ENCODE measurements around the gene ADGRF1.

DNA sequence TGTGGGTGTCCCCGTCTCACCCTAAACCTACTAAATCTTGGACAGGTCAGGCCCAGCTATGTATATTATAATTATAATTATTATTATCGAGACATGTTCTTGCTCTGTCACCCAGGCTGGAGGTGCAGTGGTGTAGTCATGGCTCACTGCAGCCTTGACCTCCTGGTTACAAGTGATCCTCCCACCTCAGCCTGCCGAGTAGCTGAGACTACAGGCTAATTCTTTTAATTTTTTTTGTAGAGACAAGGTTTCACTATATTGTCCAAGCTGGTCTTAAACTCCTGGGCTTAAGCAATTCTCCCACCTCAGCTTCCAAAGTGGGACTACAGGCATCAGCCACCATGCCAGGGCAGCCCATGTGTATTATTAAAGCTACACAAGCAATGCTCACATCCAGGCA, 10.5 kb downstream of the ADGRF1 start:
- TF ChIP-seq, protein P1, sequence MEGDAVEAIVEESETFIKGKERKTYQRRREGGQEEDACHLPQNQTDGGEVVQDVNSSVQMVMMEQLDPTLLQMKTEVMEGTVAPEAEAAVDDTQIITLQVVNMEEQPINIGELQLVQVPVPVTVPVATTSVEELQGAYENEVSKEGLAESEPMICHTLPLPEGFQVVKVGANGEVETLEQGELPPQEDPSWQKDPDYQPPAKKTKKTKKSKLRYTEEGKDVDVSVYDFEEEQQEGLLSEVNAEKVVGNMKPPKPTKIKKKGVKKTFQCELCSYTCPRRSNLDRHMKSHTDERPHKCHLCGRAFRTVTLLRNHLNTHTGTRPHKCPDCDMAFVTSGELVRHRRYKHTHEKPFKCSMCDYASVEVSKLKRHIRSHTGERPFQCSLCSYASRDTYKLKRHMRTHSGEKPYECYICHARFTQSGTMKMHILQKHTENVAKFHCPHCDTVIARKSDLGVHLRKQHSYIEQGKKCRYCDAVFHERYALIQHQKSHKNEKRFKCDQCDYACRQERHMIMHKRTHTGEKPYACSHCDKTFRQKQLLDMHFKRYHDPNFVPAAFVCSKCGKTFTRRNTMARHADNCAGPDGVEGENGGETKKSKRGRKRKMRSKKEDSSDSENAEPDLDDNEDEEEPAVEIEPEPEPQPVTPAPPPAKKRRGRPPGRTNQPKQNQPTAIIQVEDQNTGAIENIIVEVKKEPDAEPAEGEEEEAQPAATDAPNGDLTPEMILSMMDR (IDR thresholded peaks at IDR 0.05; ENCODE audit: insufficient read depth, low read length, poor library complexity, severe bottlenecking) = no peak
- TF ChIP-seq EZH2phosphoT487 (conservative IDR thresholded peaks at IDR 0.05; ENCODE audit: low read length) = no peak
